DOHH2 (cell line): ENCODE measurements around the gene ELOB.

Experiments
- H3F3A ChIP-seq: fragments of 200-600 bp; sonication (generic), shearing (Covaris generic); 2 replicates; pipeline ENCODE4 v1.6.0; 2016; ENCODE audit warnings: antibody characterized with exemption, mild to moderate bottlenecking; ENCODE audit not compliant: control insufficient read depth, insufficient read depth
- H3K27ac ChIP-seq: fragments of 200-600 bp; sonication (generic); 2 replicates; pipeline ENCODE4 v1.5.1; 2014; ENCODE audit warnings: low read depth, mild to moderate bottlenecking, low read length, moderate library complexity
- H3K27me3 ChIP-seq: fragments of 200-600 bp; sonication (generic); 2 replicates; pipeline ENCODE4 v1.6.1; 2014; ENCODE audit warnings: mild to moderate bottlenecking, low read length, mixed read lengths; ENCODE audit not compliant: control insufficient read depth
- H3K36me3 ChIP-seq: fragments of 200-600 bp; sonication (generic); 2 replicates; pipeline ENCODE4 v1.6.1; 2014; ENCODE audit warnings: mild to moderate bottlenecking, low read length, moderate library complexity, mixed read lengths; ENCODE audit not compliant: control insufficient read depth
- H3K4me1 ChIP-seq: fragments of 200-600 bp; sonication (generic); 2 replicates; pipeline ENCODE4 v1.6.1; 2014; ENCODE audit warnings: mild to moderate bottlenecking, low read length, mixed read lengths; ENCODE audit not compliant: control insufficient read depth
- H3K4me2 ChIP-seq: fragments of 200-600 bp; sonication (generic); 2 replicates; pipeline ENCODE4 v1.6.0; 2014; ENCODE audit warnings: mild to moderate bottlenecking, low read length, moderate library complexity
- H3K4me3 ChIP-seq: fragments of 200-600 bp; sonication (generic); 2 replicates; pipeline ENCODE4 v1.5.1; 2014; ENCODE audit warnings: mild to moderate bottlenecking, low read length, mixed read lengths
- H3K79me2 ChIP-seq: fragments of 200-600 bp; sonication (generic); 2 replicates; pipeline ENCODE4 v1.6.1; 2014; ENCODE audit warnings: mild to moderate bottlenecking, low read length, mixed read lengths; ENCODE audit not compliant: control insufficient read depth
- H3K9me2 ChIP-seq: fragments of 200-600 bp; sonication (generic); replicated peaks from 2 replicates; pipeline ENCODE4 v1.6.1; 2014; ENCODE audit warnings: mild to moderate bottlenecking, low read length, mixed read lengths; ENCODE audit not compliant: control insufficient read depth
- H3K9me3 ChIP-seq: fragments of 200-600 bp; sonication (generic); 2 replicates; pipeline ENCODE4 v1.6.1; 2014; ENCODE audit warnings: antibody characterized with exemption, low read length, mixed read lengths; ENCODE audit not compliant: control insufficient read depth, insufficient read depth
- H4K20me1 ChIP-seq: fragments of 200-600 bp; sonication (generic); 2 replicates; pipeline ENCODE4 v1.6.0; 2014; ENCODE audit warnings: low read depth, mild to moderate bottlenecking, antibody characterized with exemption, low read length, moderate library complexity; ENCODE audit not compliant: control insufficient read depth, insufficient read depth
- EZH2phosphoT487 ChIP-seq: fragments of 200-600 bp; sonication (generic); IDR thresholded peaks from 2 replicates; pipeline ENCODE4 v1.6.1; 2017; ENCODE audit warnings: borderline replicate concordance, mild to moderate bottlenecking, antibody characterized with exemption, low read length, moderate library complexity, mixed read lengths
- TF ChIP-seq, protein P1 (sequence below): fragments of 200-600 bp; sonication (generic); IDR thresholded peaks from one replicate; pipeline ENCODE4 v1.5.1; 2014; ENCODE audit warnings: antibody characterized with exemption, mild to moderate bottlenecking, low read depth, low read length; ENCODE audit not compliant: poor library complexity, severe bottlenecking

Gene ELOB

GRCh38 chr16:2813771-2814221 lies 36.7 kb upstream of the ELOB start:
- Histone ChIP-seq H3K27me3 (peaks cover 19% of the 10 kb centered on the region), H3K4me2 (no peak overlapping the region), H3K9me3 (no peaks in the 10 kb centered on the region), H3K9me2 (no peaks in the 10 kb centered on the region), H3K79me2 (no peaks in the 10 kb centered on the region), H3K4me3 (no peak overlapping the region), H3K4me1 (no peaks in the 10 kb centered on the region), H3K36me3 (no peaks in the 10 kb centered on the region), H3K27ac (no peak overlapping the region), H4K20me1 (no peaks in the 10 kb centered on the region), H3F3A (no peaks in the 10 kb centered on the region)
- TF ChIP-seq, protein P1, sequence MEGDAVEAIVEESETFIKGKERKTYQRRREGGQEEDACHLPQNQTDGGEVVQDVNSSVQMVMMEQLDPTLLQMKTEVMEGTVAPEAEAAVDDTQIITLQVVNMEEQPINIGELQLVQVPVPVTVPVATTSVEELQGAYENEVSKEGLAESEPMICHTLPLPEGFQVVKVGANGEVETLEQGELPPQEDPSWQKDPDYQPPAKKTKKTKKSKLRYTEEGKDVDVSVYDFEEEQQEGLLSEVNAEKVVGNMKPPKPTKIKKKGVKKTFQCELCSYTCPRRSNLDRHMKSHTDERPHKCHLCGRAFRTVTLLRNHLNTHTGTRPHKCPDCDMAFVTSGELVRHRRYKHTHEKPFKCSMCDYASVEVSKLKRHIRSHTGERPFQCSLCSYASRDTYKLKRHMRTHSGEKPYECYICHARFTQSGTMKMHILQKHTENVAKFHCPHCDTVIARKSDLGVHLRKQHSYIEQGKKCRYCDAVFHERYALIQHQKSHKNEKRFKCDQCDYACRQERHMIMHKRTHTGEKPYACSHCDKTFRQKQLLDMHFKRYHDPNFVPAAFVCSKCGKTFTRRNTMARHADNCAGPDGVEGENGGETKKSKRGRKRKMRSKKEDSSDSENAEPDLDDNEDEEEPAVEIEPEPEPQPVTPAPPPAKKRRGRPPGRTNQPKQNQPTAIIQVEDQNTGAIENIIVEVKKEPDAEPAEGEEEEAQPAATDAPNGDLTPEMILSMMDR, result no peak
- no peak for TF ChIP-seq EZH2phosphoT487

GRCh38 chr16:2811703-2812471 lies 34.8 kb upstream of the ELOB start:
- no peaks in the 10 kb centered on the region for H3K79me2 ChIP-seq
- no peaks in the 10 kb centered on the region for H3K36me3 ChIP-seq
- H3K9me3 ChIP-seq, result no peaks in the 10 kb centered on the region
- TF ChIP-seq, protein P1, result no peak
- no peak for TF ChIP-seq EZH2phosphoT487
- H4K20me1 ChIP-seq, result no peaks in the 10 kb centered on the region
- no peaks in the 10 kb centered on the region for H3F3A ChIP-seq
- H3K27me3 ChIP-seq, result peaks cover 19% of the 10 kb centered on the region
- no peak overlapping the region for H3K4me3 ChIP-seq
- H3K4me1 ChIP-seq, result no peaks in the 10 kb centered on the region
- H3K9me2 ChIP-seq, result no peaks in the 10 kb centered on the region
- no peak overlapping the region for H3K27ac ChIP-seq
- no peak overlapping the region for H3K4me2 ChIP-seq

DNA sequence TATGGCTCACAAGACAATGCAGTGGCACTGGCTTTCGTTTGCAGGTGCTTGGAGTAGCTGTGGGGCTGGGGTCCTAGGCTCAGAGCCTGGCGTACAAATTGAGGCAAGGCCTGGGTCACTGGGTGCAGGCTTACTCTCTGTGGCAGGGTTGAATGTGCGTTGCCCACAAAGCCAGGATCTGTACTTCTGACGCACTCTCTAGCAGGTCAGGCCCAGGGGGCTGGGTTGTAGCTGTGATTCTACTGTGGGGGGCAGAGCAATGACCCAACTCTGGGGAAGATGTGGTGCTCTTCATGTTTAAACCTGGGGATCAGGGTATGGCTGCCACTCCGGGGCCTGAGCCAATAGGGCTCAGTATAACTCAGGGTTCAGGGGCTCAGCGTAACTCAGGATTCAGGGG lies 33.6 kb upstream of the ELOB start:
- Histone ChIP-seq H3K79me2 (no peaks in the 10 kb centered on the region), H3K9me2 (no peaks in the 10 kb centered on the region), H3K9me3 (no peaks in the 10 kb centered on the region), H4K20me1 (no peaks in the 10 kb centered on the region), H3K4me3 (no peak overlapping the region), H3K4me1 (no peaks in the 10 kb centered on the region), H3K27me3 (peaks cover 22% of the 10 kb centered on the region), H3F3A (no peaks in the 10 kb centered on the region), H3K36me3 (no peaks in the 10 kb centered on the region), H3K27ac (no peak overlapping the region), H3K4me2 (no peak overlapping the region)
- no peak for TF ChIP-seq EZH2phosphoT487
- TF ChIP-seq, protein P1, result no peak
